ENCODE results near the gene NWD2.
A peak's percentile ranks its signal among the peaks of the same experiment; 100 is the strongest.

NWD2 gene

GRCh38 chr4:37427193-37427592, 182.7 kb downstream of the NWD2 start:
- peaks cover 3% of the 10 kb centered on the region; the same call in 1 of the 2 replicates for H3K4me1 ChIP-seq (ENCODE audit: control insufficient read depth, insufficient read depth, low read length)
- H3K36me3 ChIP-seq (ENCODE audit: control insufficient read depth in 2 of 2, insufficient read depth in 1 of 2, low read length in 2 of 2), result no peaks in the 10 kb centered on the region
- H3K9me3 ChIP-seq (ENCODE audit: control insufficient read depth, insufficient read depth, low read depth, low read length), result no peaks in the 10 kb centered on the region
- H3K27ac ChIP-seq (ENCODE audit: extremely low read depth, low read depth, low read length), result no peak overlapping the region
- ChIA-PET POLR2A (no interaction called here), CTCF (no interaction called here)
- no peak for TF ChIP-seq ZNF610 (tag by site-specific recombination; IDR thresholded peaks at IDR 0.05; ENCODE audit: borderline replicate concordance)
- TF ChIP-seq ZBTB7A (tag by site-specific recombination; IDR thresholded peaks at IDR 0.05; ENCODE audit: low read depth), result no peak
- TF ChIP-seq ZNF362 (tag by site-specific recombination; IDR thresholded peaks at IDR 0.05), result no peak
- TF ChIP-seq ZNF133 (tag by site-specific recombination; IDR thresholded peaks at IDR 0.05), result no peak
- no peak overlapping the region for H3K4me3 ChIP-seq (ENCODE audit: low read depth, low read length)

- CTCF ChIA-PET, result interaction anchor here (0.6 kb wide), 1 partner anchor 141 kb away, joined by 3 read pairs; no protein-coding TSS in a partner anchor
Measured at GRCh38 chr4:37429906-37430305, 185.4 kb downstream of the NWD2 start.

GRCh38 chr4:37430718-37431416, 186.3 kb downstream of the NWD2 start:
- no peak overlapping the region for H3K4me3 ChIP-seq (ENCODE audit: low read depth, low read length)
- no peak overlapping the region for H3K27ac ChIP-seq (ENCODE audit: extremely low read depth, low read depth, low read length)
- POLR2A ChIA-PET, result no interaction called here
- H3K36me3 ChIP-seq (ENCODE audit: control insufficient read depth in 2 of 2, insufficient read depth in 1 of 2, low read length in 2 of 2), result no peaks in the 10 kb centered on the region
- H3K9me3 ChIP-seq (ENCODE audit: control insufficient read depth, insufficient read depth, low read depth, low read length), result no peaks in the 10 kb centered on the region
- H3K4me1 ChIP-seq (ENCODE audit: control insufficient read depth, insufficient read depth, low read length), result peaks cover 3% of the 10 kb centered on the region; the same call in 1 of the 2 replicates
- CTCF ChIA-PET, result no interaction called here
- TF ChIP-seq KLF1 (tag by site-specific recombination; IDR thresholded peaks at IDR 0.05) (no peak), OSR2 (tag by site-specific recombination; IDR thresholded peaks at IDR 0.05) (0 out of 2 replicates have a peak, but pooled peaks have one; percentile 9), ZBTB20 (tag by site-specific recombination; IDR thresholded peaks at IDR 0.05) (0 out of 2 replicates have a peak, but pooled peaks have one; percentile 23), SCRT2 (tag by site-specific recombination; IDR thresholded peaks at IDR 0.05) (peak; percentile 79), ZNF843 (tag by site-specific recombination; IDR thresholded peaks at IDR 0.05) (0 out of 2 replicates have a peak, but pooled peaks have one; percentile 22), SCRT1 (tag by site-specific recombination; IDR thresholded peaks at IDR 0.05; ENCODE audit: borderline replicate concordance) (peak; percentile 84), FEZF1 (tag by site-specific recombination; IDR thresholded peaks at IDR 0.05) (peak; percentile 92), KLF8 (tag by site-specific recombination; IDR thresholded peaks at IDR 0.05) (peak; percentile 50), ZNF792 (tag by site-specific recombination; IDR thresholded peaks at IDR 0.05) (no peak)

More at GRCh38 chr4:37429906-37430305, 185.4 kb downstream of the NWD2 start:
- peaks cover 3% of the 10 kb centered on the region; the same call in 1 of the 2 replicates for H3K4me1 ChIP-seq (ENCODE audit: control insufficient read depth, insufficient read depth, low read length)
- POLR2A ChIA-PET, result no interaction called here
- H3K4me3 ChIP-seq (ENCODE audit: low read depth, low read length), result no peak overlapping the region
- H3K9me3 ChIP-seq (ENCODE audit: control insufficient read depth, insufficient read depth, low read depth, low read length), result no peaks in the 10 kb centered on the region
- H3K27ac ChIP-seq (ENCODE audit: extremely low read depth, low read depth, low read length), result no peak overlapping the region
- TF ChIP-seq ATF2 (tag by site-specific recombination; IDR thresholded peaks at IDR 0.05; ENCODE audit: low read depth) (peak; percentile 40; the same call in 1 of the 2 replicates), GLI2 (tag by site-specific recombination; IDR thresholded peaks at IDR 0.05; ENCODE audit: borderline replicate concordance, low read depth) (no peak)
- H3K36me3 ChIP-seq (ENCODE audit: control insufficient read depth in 2 of 2, insufficient read depth in 1 of 2, low read length in 2 of 2), result no peaks in the 10 kb centered on the region

GRCh38 chr4:37431417-37431743, 186.8 kb downstream of the NWD2 start:
- CTCF ChIA-PET, result no interaction called here
- POLR2A ChIA-PET, result no interaction called here
- Histone ChIP-seq H3K4me3 (ENCODE audit: low read depth, low read length) (no peak overlapping the region), H3K27ac (ENCODE audit: extremely low read depth, low read depth, low read length) (no peak overlapping the region), H3K36me3 (ENCODE audit: control insufficient read depth in 2 of 2, insufficient read depth in 1 of 2, low read length in 2 of 2) (no peaks in the 10 kb centered on the region), H3K4me1 (ENCODE audit: control insufficient read depth, insufficient read depth, low read length) (peaks cover 3% of the 10 kb centered on the region; the same call in 1 of the 2 replicates), H3K9me3 (ENCODE audit: control insufficient read depth, insufficient read depth, low read depth, low read length) (no peaks in the 10 kb centered on the region)
- TF ChIP-seq ZBTB49 (tag by site-specific recombination; IDR thresholded peaks at IDR 0.05; ENCODE audit: low read depth), result no peak
